ENCODE data around the gene TUBB.

TUBB gene

DNA sequence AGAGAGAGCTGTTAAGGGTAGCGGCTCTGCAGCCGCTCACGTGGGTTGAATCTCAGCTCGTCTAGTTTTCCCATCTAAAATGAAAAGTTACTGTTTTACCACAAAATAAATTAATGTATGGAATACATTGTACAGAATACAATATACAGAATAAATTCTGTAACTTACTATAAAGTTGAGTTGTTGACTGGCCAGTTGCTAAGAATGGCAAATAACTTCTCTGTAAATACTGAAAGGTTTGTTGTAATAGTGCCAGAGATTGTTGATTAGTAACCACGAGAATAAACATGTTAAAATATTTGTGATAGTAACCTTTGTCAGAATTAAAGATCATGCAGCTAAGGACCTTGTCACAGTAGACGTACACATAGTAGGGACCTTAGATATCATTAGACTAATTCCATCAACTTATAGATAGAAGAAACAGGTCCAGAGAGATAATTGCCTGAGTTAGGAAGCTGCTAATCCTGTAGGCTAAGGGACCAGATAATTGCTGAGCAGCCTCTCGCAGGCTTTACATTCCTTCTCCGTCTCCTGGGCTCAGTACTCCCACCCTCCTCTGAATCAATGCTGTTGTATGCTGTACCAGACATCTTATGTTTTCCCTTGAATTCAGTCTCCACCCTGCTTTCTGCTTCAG, 28.8 kb upstream of the TUBB start:
- TF ChIP-seq ZNF565 (CRISPR knock-in tag; conservative IDR thresholded peaks at IDR 0.05; ENCODE audit: low read depth), result no peak
- no peak for TF ChIP-seq ESRRG (CRISPR knock-in tag; IDR thresholded peaks at IDR 0.05)
- no peak for TF ChIP-seq ZFP30 (CRISPR knock-in tag; IDR thresholded peaks at IDR 0.05)
- ATAC-seq, result no peak

DNA sequence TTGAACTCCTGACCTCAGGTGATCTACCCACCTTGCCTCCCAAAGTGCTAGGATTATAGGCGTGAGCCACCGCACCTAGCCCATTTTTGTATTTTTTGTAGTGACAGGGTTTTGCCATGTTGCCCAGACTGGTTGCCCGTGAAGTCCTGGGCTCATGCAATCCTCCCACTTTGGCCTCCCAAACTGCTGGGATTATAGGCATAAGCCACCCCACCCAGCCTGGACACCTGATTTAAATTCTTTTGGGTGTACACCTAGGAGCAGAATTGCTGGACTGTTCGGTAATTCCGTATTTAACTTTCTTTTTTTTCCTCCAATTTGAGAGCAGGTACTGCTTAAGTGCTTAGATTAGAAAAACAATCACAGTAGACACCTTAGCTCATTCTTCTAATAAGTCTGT, 23.7 kb upstream of the TUBB start:
- no peak for ATAC-seq
- TF ChIP-seq GLIS3 (CRISPR knock-in tag; IDR thresholded peaks at IDR 0.05), result no peak
- TF ChIP-seq TOX (CRISPR knock-in tag; IDR thresholded peaks at IDR 0.05; ENCODE audit: borderline replicate concordance), result no peak
- no peak for TF ChIP-seq ZNF70 (CRISPR knock-in tag; IDR thresholded peaks at IDR 0.05)
- TF ChIP-seq ARNTL (CRISPR knock-in tag; IDR thresholded peaks at IDR 0.05; ENCODE audit: borderline replicate concordance, low read depth), result no peak

DNA sequence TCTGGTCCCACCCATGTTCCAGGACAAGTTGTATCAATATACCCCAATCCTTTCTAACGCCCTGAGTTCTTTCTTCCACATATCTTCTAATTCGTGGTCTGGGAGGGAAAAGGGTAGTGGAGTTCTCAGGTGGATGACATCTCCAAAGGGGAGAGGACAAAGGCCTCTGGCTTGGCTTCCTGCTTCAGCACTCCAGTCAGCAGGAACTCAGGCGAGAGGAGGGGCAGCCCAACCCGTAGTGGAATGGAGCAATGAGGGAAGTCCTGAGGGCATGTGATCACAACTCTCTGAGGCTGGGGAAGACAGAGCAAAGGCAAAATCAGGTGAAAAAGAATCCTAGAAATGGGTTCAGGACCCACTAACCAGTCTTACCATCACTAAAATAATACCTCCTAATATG, 19.8 kb upstream of the TUBB start:
- no peak for ATAC-seq
- no peak for TF ChIP-seq ARNTL (CRISPR knock-in tag; IDR thresholded peaks at IDR 0.05; ENCODE audit: borderline replicate concordance, low read depth)
- TF ChIP-seq OSR1 (CRISPR knock-in tag; IDR thresholded peaks at IDR 0.05), result no peak
- no peak for TF ChIP-seq ESRRG (CRISPR knock-in tag; IDR thresholded peaks at IDR 0.05)
- no peak for TF ChIP-seq CSDC2 (CRISPR knock-in tag; IDR thresholded peaks at IDR 0.05)
- TF ChIP-seq PPARA (CRISPR knock-in tag; IDR thresholded peaks at IDR 0.05; ENCODE audit: borderline replicate concordance), result no peak
- TF ChIP-seq, protein P1, sequence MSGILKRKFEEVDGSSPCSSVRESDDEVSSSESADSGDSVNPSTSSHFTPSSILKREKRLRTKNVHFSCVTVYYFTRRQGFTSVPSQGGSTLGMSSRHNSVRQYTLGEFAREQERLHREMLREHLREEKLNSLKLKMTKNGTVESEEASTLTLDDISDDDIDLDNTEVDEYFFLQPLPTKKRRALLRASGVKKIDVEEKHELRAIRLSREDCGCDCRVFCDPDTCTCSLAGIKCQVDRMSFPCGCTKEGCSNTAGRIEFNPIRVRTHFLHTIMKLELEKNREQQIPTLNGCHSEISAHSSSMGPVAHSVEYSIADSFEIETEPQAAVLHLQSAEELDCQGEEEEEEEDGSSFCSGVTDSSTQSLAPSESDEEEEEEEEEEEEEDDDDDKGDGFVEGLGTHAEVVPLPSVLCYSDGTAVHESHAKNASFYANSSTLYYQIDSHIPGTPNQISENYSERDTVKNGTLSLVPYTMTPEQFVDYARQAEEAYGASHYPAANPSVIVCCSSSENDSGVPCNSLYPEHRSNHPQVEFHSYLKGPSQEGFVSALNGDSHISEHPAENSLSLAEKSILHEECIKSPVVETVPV (CRISPR knock-in tag; IDR thresholded peaks at IDR 0.05), result no peak
- TF ChIP-seq, protein P2, sequence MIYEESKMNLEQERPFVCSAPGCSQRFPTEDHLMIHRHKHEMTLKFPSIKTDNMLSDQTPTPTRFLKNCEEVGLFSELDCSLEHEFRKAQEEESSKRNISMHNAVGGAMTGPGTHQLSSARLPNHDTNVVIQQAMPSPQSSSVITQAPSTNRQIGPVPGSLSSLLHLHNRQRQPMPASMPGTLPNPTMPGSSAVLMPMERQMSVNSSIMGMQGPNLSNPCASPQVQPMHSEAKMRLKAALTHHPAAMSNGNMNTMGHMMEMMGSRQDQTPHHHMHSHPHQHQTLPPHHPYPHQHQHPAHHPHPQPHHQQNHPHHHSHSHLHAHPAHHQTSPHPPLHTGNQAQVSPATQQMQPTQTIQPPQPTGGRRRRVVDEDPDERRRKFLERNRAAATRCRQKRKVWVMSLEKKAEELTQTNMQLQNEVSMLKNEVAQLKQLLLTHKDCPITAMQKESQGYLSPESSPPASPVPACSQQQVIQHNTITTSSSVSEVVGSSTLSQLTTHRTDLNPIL (CRISPR knock-in tag; IDR thresholded peaks at IDR 0.05; ENCODE audit: low read depth), result no peak
- no peak for TF ChIP-seq RARB (CRISPR knock-in tag; IDR thresholded peaks at IDR 0.05)
- TF ChIP-seq BACH2 (CRISPR knock-in tag; IDR thresholded peaks at IDR 0.05; ENCODE audit: borderline replicate concordance), result no peak
- no peak for TF ChIP-seq ZNF565 (CRISPR knock-in tag; conservative IDR thresholded peaks at IDR 0.05; ENCODE audit: low read depth)
- TF ChIP-seq GLIS3 (CRISPR knock-in tag; IDR thresholded peaks at IDR 0.05), result no peak
- TF ChIP-seq TCF4 (CRISPR knock-in tag; IDR thresholded peaks at IDR 0.05; ENCODE audit: borderline replicate concordance), result no peak
- TF ChIP-seq ZFP30 (CRISPR knock-in tag; IDR thresholded peaks at IDR 0.05), result no peak
- no peak for TF ChIP-seq ZC3H10 (CRISPR knock-in tag; IDR thresholded peaks at IDR 0.05)
- TF ChIP-seq ZFP3 (CRISPR knock-in tag; IDR thresholded peaks at IDR 0.05), result no peak
- TF ChIP-seq, protein P3, sequence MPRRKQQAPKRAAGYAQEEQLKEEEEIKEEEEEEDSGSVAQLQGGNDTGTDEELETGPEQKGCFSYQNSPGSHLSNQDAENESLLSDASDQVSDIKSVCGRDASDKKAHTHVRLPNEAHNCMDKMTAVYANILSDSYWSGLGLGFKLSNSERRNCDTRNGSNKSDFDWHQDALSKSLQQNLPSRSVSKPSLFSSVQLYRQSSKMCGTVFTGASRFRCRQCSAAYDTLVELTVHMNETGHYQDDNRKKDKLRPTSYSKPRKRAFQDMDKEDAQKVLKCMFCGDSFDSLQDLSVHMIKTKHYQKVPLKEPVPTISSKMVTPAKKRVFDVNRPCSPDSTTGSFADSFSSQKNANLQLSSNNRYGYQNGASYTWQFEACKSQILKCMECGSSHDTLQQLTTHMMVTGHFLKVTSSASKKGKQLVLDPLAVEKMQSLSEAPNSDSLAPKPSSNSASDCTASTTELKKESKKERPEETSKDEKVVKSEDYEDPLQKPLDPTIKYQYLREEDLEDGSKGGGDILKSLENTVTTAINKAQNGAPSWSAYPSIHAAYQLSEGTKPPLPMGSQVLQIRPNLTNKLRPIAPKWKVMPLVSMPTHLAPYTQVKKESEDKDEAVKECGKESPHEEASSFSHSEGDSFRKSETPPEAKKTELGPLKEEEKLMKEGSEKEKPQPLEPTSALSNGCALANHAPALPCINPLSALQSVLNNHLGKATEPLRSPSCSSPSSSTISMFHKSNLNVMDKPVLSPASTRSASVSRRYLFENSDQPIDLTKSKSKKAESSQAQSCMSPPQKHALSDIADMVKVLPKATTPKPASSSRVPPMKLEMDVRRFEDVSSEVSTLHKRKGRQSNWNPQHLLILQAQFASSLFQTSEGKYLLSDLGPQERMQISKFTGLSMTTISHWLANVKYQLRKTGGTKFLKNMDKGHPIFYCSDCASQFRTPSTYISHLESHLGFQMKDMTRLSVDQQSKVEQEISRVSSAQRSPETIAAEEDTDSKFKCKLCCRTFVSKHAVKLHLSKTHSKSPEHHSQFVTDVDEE (CRISPR knock-in tag; IDR thresholded peaks at IDR 0.05), result no peak
- no peak for TF ChIP-seq ISL1 (CRISPR knock-in tag; IDR thresholded peaks at IDR 0.05)
- TF ChIP-seq, protein P4, sequence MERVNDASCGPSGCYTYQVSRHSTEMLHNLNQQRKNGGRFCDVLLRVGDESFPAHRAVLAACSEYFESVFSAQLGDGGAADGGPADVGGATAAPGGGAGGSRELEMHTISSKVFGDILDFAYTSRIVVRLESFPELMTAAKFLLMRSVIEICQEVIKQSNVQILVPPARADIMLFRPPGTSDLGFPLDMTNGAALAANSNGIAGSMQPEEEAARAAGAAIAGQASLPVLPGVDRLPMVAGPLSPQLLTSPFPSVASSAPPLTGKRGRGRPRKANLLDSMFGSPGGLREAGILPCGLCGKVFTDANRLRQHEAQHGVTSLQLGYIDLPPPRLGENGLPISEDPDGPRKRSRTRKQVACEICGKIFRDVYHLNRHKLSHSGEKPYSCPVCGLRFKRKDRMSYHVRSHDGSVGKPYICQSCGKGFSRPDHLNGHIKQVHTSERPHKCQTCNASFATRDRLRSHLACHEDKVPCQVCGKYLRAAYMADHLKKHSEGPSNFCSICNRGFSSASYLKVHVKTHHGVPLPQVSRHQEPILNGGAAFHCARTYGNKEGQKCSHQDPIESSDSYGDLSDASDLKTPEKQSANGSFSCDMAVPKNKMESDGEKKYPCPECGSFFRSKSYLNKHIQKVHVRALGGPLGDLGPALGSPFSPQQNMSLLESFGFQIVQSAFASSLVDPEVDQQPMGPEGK (CRISPR knock-in tag; IDR thresholded peaks at IDR 0.05; ENCODE audit: borderline replicate concordance), result no peak
- TF ChIP-seq ZNF70 (CRISPR knock-in tag; IDR thresholded peaks at IDR 0.05), result no peak
- no peak for TF ChIP-seq ZNF8 (CRISPR knock-in tag; IDR thresholded peaks at IDR 0.05)

DNA sequence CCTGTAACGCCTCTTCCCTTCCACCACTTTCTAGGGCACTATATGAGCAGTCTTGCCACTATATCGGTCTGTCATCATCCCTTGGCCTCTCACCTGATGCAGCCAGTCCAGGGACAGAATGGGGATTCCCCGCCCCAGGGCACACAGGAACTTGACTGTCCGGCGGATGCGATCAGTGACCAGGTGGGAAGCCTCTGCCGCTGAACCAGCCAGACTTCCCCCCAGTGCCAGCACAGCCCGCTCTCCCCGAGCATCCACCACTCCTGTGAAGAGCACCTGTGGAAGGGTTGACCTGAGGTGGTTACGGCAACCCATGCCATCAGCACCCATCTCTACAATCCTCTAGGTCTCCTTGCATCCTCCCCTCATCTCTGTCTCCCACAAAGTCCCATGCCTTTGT, 17.1 kb upstream of the TUBB start:
- ATAC-seq, result no peak; the same call in 2 of the 3 replicates
- TF ChIP-seq ESRRG (CRISPR knock-in tag; IDR thresholded peaks at IDR 0.05), result no peak
- TF ChIP-seq BACH2 (CRISPR knock-in tag; IDR thresholded peaks at IDR 0.05; ENCODE audit: borderline replicate concordance), result no peak
- TF ChIP-seq, protein P5, sequence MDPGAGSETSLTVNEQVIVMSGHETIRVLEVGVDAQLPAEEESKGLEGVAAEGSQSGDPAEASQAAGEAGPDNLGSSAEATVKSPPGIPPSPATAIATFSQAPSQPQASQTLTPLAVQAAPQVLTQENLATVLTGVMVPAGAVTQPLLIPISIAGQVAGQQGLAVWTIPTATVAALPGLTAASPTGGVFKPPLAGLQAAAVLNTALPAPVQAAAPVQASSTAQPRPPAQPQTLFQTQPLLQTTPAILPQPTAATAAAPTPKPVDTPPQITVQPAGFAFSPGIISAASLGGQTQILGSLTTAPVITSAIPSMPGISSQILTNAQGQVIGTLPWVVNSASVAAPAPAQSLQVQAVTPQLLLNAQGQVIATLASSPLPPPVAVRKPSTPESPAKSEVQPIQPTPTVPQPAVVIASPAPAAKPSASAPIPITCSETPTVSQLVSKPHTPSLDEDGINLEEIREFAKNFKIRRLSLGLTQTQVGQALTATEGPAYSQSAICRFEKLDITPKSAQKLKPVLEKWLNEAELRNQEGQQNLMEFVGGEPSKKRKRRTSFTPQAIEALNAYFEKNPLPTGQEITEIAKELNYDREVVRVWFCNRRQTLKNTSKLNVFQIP (CRISPR knock-in tag; IDR thresholded peaks at IDR 0.05; ENCODE audit: borderline replicate concordance, low read depth), result no peak
- TF ChIP-seq, protein P4 (CRISPR knock-in tag; IDR thresholded peaks at IDR 0.05; ENCODE audit: borderline replicate concordance), result no peak
- no peak for TF ChIP-seq ZFP30 (CRISPR knock-in tag; IDR thresholded peaks at IDR 0.05)
- no peak for TF ChIP-seq ARNTL (CRISPR knock-in tag; IDR thresholded peaks at IDR 0.05; ENCODE audit: borderline replicate concordance, low read depth)
- TF ChIP-seq ZFP3 (CRISPR knock-in tag; IDR thresholded peaks at IDR 0.05), result no peak
- TF ChIP-seq ZNF565 (CRISPR knock-in tag; conservative IDR thresholded peaks at IDR 0.05; ENCODE audit: low read depth), result no peak
- no peak for TF ChIP-seq RARB (CRISPR knock-in tag; IDR thresholded peaks at IDR 0.05)
- no peak for TF ChIP-seq TOX (CRISPR knock-in tag; IDR thresholded peaks at IDR 0.05; ENCODE audit: borderline replicate concordance)
- TF ChIP-seq ZNF70 (CRISPR knock-in tag; IDR thresholded peaks at IDR 0.05), result no peak
- TF ChIP-seq ZC3H10 (CRISPR knock-in tag; IDR thresholded peaks at IDR 0.05), result no peak
- no peak for TF ChIP-seq ISL1 (CRISPR knock-in tag; IDR thresholded peaks at IDR 0.05)
